Panc1 (cell line): ENCODE results near the gene ZNF81. TPM values are rescaled to one million over a fixed set of nuclear protein-coding genes. Genes with fewer than 3 reads are reported as not detected.

Source experiments
- ATAC-seq: fragments of 200-7000 bp; cut with Tn5 transposase; 2 replicates; pipeline ENCODE4 v1.9.1; 2020; ENCODE audit warnings: mild to moderate bottlenecking, moderate library complexity
- BruUV-seq: library from RNA; stranded (reverse); fragments of 400-500 nt; replicated peaks from 2 replicates; lab custom pipeline; 2021; lab: Mats Ljungman, UMichigan
- CTCF ChIA-PET: fragments of 300-600 bp; sonication (Branson Sonifier 250); formaldehyde crosslinking; loops from one replicate; lab custom pipeline; 2022; ENCODE audit warnings: antibody characterized with exemption; lab: Charles Lee
- POLR2A ChIA-PET: fragments of 300-600 bp; sonication (Branson Sonifier 250); formaldehyde crosslinking; loops from one replicate; lab custom pipeline; 2022; ENCODE audit warnings: antibody characterized with exemption; lab: Charles Lee
- DNase-seq: peaks from one replicate; pipeline ENCODE4 v3.0.0-alpha.2; 2010; ENCODE audit warnings: low read depth, low spot score
- H3K27ac ChIP-seq: 2 replicates; pipeline ENCODE4 v1.5.1; 2011; ENCODE audit warnings: mild to moderate bottlenecking, low read length, inconsistent platforms
- H3K27me3 ChIP-seq: fragments of 200-500 bp; sonication (Bioruptor generic); 2 replicates; pipeline ENCODE4 v1.6.0; 2014; ENCODE audit warnings: low read length, inconsistent platforms; ENCODE audit not compliant: control insufficient read depth, insufficient read depth
- H3K36me3 ChIP-seq: fragments of 200-500 bp; sonication (Bioruptor generic); 2 replicates; pipeline ENCODE4 v1.5.1; 2014; ENCODE audit warnings: inconsistent platforms, mild to moderate bottlenecking, low read length, moderate library complexity; ENCODE audit not compliant: control insufficient read depth, insufficient read depth
- H3K4me1 ChIP-seq: 2 replicates; pipeline ENCODE4 v1.5.1; 2011; ENCODE audit warnings: inconsistent platforms, mild to moderate bottlenecking, low read length, moderate library complexity; ENCODE audit not compliant: control insufficient read depth, insufficient read depth
- H3K4me3 ChIP-seq, 2 experiments: 2 replicates each; pipeline ENCODE4 v1.5.1; 2011 to 2012; ENCODE audit warnings: low read depth in 2 of 2, low read length in 2 of 2, mild to moderate bottlenecking in 2 of 2, inconsistent platforms in 1 of 2, moderate library complexity in 1 of 2
- H3K9me3 ChIP-seq: fragments of 200-500 bp; sonication (Bioruptor generic); 2 replicates; pipeline ENCODE4 v1.5.1; 2014; ENCODE audit warnings: low read depth, mild to moderate bottlenecking, inconsistent platforms, low read length, moderate library complexity; ENCODE audit not compliant: control insufficient read depth, insufficient read depth
- CTCF ChIP-seq: fragments of 450-650 bp; IDR thresholded peaks from 2 replicates; pipeline ENCODE4 v1.5.1; 2017; ENCODE audit warnings: mild to moderate bottlenecking
- REST ChIP-seq, 2 experiments: IDR thresholded peaks; 2 replicates each; pipeline ENCODE4 v1.6.1; 2011 to 2012; ENCODE audit warnings: low read depth in 2 of 2, control low read depth in 1 of 2, low read length in 1 of 2, mild to moderate bottlenecking in 1 of 2, moderate library complexity in 1 of 2; ENCODE audit not compliant: insufficient read depth in 1 of 2
- SIN3A ChIP-seq: IDR thresholded peaks from 2 replicates; pipeline ENCODE4 v1.6.1; 2012; ENCODE audit warnings: low read depth, mild to moderate bottlenecking, low read length, moderate library complexity, borderline replicate concordance; ENCODE audit not compliant: insufficient read depth
- TCF7L2 ChIP-seq: IDR thresholded peaks from 2 replicates; pipeline ENCODE4 v1.6.1; 2011; ENCODE audit warnings: mild to moderate bottlenecking, low read depth, low read length, inconsistent platforms
- in situ Hi-C: cut with HindIII; loops from 2 replicates; pipeline ENCODE4 v1.10.0; 2016; ENCODE audit warnings: low sequenced_read_pairs, low pct_unique_long_range_greater_than_20kb
- intact Hi-C: fragments of 100-400 bp; cut with micrococcal nuclease; formaldehyde crosslinking; loops from one replicate; pipeline ENCODE4 v1.10.0; 2022; ENCODE audit not compliant: unreplicated experiment
- total RNA-seq: library from RNA; stranded (reverse); gene quantifications from one replicate; pipeline ENCODE4 v1.2.1, GENCODE V29; 2021; ENCODE audit not compliant: unreplicated experiment

Gene ZNF81
- total RNA-seq, 1 experiment from 2014 or later: 10.7 TPM

- no peaks in the 10 kb centered on the region for H3K27me3 ChIP-seq
- POLR2A ChIA-PET: no interaction called here
Observed at GRCh38 chrX:47877327-47877726, 40.6 kb downstream of the ZNF81 start.

GRCh38 chrX:47878198-47878597 lies 41.5 kb downstream of the ZNF81 start:
- ChIA-PET CTCF (no interaction called here), POLR2A (no interaction called here)
- in situ Hi-C loops (no loop called here), intact Hi-C loops (no loop called here)
- no peak for DNase-seq
- H3K4me3 ChIP-seq: no peak overlapping the region
- H3K36me3 ChIP-seq: no peaks in the 10 kb centered on the region
- BruUV-seq: no TSS peak
- H3K27ac ChIP-seq: no peak overlapping the region
- H3K9me3 ChIP-seq: no peaks in the 10 kb centered on the region
- no peaks in the 10 kb centered on the region for H3K4me1 ChIP-seq
- no peak for ATAC-seq
- TF ChIP-seq CTCF (no peak), REST (IDR thresholded peaks at IDR 0.05; ENCODE audit: insufficient read depth in 1 of 2, low read depth in 2 of 2, low read length in 1 of 2) (no peak)
- no peaks in the 10 kb centered on the region for H3K27me3 ChIP-seq

More at GRCh38 chrX:47877327-47877726, 40.6 kb downstream of the ZNF81 start:
- Histone ChIP-seq H3K9me3 (no peaks in the 10 kb centered on the region), H3K36me3 (no peaks in the 10 kb centered on the region), H3K4me1 (no peaks in the 10 kb centered on the region), H3K27ac (no peak overlapping the region), H3K4me3 (no peak overlapping the region)
- no TSS peak for BruUV-seq
- DNase-seq (no peak), ATAC-seq (no peak)
- in situ Hi-C loops: no loop called here
- intact Hi-C loops: no loop called here
- CTCF ChIA-PET: no interaction called here
- TF ChIP-seq TCF7L2 (no peak), REST (IDR thresholded peaks at IDR 0.05; ENCODE audit: insufficient read depth in 1 of 2, low read depth in 2 of 2, low read length in 1 of 2) (no peak), SIN3A (no peak)
